GM12892 (cell line): ENCODE measurements around the gene DOLPP1.

Experiments used
- POLR2A ChIP-seq: IDR thresholded peaks from 2 replicates; pipeline ENCODE4 v1.6.1; 2011; ENCODE audit warnings: low read depth, low read length, control low read depth
- POLR2AphosphoS5 ChIP-seq: IDR thresholded peaks from 2 replicates; pipeline ENCODE4 v1.6.1; 2011; ENCODE audit warnings: low read depth, low read length, control low read depth
- TAF1 ChIP-seq: IDR thresholded peaks from 2 replicates; pipeline ENCODE4 v1.6.1; 2011; ENCODE audit warnings: low read depth, mild to moderate bottlenecking, control low read depth, low read length, borderline replicate concordance

DNA sequence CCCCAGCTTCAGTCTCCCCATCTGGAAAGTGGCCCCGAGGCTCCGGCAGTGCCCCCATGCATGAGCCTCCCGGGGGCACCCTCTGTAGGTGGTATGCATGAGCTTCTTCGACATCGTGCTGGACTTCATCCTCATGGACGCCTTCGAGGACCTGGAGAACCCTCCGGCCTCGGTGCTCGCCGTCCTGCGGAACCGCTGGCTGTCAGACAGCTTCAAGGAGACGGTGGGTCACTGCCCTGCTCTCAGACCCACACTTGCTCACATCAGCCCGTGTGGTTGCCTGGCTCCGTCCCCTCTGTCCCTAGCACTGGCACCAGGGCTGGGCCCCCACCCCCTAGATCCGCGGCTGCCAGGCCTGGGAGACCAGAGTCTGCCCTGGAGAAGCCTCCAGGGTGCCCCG lies 12.8 kb upstream of the DOLPP1 start:
- TF ChIP-seq POLR2A (no peak), TAF1 (no peak), POLR2AphosphoS5 (no peak)
